ENCODE data around the gene KIAA1191. TPM values are rescaled to one million over a fixed set of nuclear protein-coding genes. Genes with fewer than 3 reads are reported as not detected.

The KIAA1191 gene
- polyA plus RNA-seq, 3 donors: 134 to 160 (median 147) TPM

DNA sequence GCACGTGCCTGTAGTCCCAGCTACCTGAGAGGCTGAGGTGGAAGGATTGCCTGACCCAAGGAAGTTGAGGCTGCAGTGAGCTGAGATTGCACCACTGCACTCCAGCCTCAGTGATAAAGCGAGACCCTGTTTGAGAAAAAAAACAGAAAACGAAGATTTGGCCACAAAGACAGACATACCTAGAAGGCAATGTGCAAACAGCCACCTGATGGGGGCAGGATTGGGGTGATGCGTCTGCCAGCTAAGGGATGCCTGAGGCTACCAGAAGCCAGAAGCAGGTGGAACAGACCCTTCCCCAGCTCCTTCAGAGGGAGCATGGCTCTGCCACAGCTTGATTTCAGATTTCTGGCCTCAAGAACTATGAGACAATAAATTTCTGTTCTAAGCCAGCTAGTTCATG lies 29.9 kb upstream of the KIAA1191 start:
- no peak for DNase-seq (ENCODE audit: low read depth in 3 of 3, low spot score in 2 of 3)

DNA sequence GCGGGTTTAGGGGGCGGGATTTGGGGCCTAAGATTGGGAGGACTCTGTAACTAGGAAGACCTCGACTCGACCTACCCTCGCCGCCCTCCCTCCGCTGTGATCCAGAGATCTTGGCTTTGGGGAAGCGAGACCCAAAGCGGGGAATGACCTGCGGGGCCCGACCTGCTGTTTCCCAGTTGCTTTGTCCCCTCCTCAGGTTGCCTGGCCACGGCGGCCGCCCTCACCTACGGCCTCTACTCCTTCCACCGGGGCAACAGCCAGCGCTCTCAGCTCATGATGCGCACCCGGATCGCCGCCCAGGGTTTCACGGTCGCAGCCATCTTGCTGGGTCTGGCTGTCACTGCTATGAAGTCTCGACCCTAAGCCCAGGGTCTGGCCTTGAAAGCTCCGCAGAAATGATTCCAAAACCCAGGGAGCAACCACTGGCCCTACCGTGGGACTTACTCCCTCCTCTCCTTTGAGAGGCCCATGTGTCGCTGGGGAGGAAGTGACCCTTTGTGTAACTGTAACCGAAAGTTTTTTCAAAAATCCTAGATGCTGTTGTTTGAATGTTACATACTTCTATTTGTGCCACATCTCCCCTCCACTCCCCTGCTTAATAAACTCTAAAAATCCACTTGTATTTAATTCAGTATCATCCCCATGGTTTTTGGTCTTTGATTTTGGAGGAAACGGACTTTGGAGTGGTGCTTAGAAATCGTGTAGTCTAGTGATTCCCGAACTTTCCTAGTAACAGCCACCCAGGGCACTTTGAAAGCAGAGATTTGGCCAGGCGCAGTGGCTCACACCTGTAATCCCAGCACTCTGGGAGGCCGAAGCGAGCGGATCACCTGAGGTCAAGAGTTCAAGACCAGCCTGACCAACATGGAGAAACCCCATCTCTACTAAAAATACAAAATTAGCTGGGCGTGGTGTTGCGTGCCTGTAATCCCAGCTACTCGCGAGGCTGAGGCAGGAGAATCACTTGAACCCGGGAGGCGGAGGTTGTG lies 27.9 kb upstream of the KIAA1191 start:
- DNase-seq (ENCODE audit: low read depth in 3 of 3, low spot score in 2 of 3): peak in 1 of 3 donors; percentile 40

DNA sequence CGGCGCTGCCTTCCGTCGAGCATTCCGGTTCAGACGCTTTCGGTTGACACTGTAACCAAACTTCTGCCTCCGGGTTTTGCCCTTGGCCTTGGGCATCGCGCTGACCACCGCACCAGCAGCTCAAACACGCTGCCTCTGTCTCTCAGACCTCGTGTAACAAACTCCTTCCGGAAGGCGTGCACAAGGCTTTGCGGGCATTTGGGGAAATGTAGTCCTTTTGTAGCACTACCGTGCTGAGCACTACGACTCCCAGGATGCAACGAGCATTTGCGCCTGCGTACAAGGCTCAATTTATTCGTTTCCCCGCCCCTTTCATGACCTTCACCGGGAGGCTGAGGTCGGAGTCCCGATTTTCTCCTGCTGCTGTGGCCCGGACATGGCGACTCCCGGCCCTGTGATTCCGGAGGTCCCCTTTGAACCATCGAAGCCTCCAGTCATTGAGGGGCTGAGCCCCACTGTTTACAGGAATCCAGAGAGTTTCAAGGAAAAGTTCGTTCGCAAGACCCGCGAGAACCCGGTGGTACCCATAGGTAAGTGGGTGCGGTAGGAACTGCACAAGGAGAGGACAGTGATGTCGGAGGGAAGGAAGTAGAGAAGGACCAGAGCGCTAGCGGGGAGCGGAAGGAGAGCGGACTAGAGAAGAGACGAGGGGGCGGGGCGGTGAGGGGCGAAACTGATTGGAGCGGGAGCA lies 27.0 kb upstream of the KIAA1191 start, which contains the start of the genes HIGD2A and NOP16:
HIGD2A (plus strand) TSS at position 308 of the 691 bp plus-strand sequence; CDS start at position 377, 69 bp downstream.
NOP16 (minus strand) TSS at position 155 of the 691 bp plus-strand sequence; CDS start at position 96, 59 bp downstream.
- peak; percentile 98 for DNase-seq (ENCODE audit: low read depth in 3 of 3, low spot score in 2 of 3)

DNA sequence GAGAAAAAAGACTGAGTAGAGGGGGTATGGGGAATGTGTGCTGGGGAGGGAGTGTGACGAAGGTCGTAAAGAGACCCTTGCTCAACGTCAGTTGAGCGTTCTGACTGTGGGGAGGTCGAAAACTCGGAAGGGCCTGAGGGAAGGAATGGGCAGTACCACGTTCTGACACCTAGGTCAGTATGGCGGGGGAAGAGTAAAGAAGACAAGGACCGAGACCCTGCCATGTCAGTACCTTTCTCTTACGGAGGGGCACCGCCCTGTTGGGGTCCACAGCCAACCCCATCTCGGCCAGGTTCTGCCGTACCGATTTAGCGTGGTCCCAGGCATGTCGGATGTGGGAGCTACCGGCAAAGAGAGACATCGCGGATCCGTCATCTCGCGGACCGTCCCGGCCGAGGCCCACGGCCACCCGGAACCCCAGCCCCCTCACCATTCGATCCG lies 26.5 kb upstream of the KIAA1191 start:
- DNase-seq (ENCODE audit: low read depth in 3 of 3, low spot score in 2 of 3): no peak

DNA sequence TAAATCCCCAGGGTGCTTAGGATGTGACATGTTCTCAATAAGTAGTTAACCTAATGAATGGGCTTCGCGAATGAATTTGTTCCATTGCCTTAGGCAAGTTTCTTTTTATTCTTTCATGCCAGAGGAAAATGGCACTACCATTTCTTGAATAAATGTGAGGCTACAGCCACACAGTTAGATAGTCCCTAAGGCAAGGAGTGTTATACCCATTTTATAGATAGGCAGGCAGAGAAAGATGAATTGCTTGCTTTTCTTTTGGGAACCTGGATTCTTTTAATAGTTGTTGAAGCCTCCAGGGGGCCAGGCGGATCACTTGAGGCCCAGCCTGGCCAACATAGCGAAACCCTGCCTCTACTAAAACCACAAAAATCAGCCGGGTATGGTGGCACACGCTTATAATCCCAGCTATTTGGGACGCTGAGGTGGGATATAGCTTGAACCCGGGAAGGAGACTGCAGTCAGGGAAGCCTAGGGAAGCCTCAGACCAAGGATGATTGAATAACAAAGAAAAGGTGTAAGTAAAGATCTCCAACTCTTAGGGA lies 25.9 kb upstream of the KIAA1191 start:
- no peak for DNase-seq (ENCODE audit: low read depth in 3 of 3, low spot score in 2 of 3)

DNA sequence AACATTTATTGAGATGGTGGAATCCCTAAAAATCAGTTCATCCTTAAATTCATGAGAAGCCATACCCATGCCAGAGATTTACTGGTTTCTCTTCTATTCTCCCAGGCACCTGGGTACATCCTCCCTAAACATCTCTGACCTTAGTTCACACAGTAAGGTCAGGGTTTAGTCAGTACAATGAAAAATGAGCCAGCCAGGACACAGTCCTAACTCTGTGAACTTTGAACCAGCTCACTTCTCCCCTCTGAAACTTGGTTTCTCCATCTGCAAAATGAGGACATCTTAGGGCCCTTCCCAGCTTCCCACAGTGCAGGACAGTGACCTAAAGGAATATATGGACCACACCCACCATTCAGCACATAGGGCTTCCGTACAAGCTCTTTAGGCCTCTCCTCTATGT lies 24.9 kb upstream of the KIAA1191 start:
- DNase-seq (ENCODE audit: low read depth in 3 of 3, low spot score in 2 of 3): no peak

DNA sequence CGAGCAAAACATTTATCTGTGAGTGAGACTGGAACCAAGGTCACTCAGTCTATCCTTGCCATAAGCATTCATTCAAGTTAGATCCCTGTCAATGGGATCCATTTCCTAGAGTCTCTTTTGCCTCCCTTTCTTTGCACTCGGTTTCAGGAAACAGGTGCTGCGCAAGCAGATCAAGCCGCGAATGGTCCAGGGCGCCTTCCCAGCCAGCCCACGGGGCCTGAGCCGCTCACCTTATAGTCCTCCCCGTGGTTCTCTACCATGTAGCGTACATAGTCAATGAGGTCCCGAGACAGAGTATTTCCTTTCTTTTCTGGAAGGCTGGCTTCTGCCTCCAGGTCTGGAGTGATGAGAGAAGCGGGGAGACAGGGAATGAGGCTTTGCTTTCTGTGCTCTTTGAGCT lies 23.4 kb upstream of the KIAA1191 start:
- DNase-seq (ENCODE audit: low read depth in 3 of 3, low spot score in 2 of 3): no peak

DNA sequence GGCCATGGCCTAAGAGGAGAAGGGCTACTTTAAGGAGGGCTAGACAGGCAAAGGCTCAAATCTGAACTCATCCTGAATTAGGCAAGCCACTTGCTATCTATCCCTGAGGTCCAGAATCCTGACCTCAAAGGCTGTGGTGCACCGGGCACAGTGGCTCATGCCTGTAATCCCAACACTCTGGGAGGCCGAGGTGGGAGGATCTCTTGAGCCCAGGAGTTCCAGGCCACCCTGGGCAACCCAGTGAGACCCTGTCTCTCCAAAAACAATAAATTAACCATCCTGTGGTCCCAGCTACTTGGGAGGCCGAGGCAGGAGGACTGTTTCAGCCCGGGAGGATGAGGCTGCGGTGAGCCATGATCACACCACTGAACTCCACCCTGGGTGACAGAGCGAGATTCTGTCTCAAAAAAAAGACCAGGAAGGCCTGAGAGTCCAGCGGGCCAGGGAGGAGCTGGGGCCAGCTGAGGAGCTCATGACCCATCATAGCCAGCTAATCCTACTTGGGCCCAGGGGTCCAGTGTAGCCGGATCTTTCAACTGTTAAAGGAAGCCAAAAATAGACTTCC lies 22.9 kb upstream of the KIAA1191 start:
- no peak for DNase-seq (ENCODE audit: low read depth in 3 of 3, low spot score in 2 of 3)

DNA sequence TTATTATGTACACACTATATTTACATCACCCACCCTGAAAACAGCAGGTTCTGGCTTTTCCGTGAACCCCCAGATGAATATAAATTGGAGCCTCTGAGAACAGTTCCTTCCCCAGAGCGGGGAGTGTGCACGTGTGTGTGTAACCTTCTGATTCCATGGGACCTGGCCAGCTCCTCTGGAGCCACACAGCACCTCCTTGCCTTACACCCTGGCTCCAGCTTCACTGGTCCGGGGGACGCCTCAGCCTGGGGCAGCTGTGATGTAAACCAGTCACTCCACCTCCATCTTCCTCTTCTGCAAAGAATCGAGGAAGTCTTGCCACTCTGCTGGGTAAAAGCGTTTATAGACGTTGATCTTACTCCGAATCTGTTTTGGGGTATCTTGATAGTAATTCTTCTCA lies 22.4 kb upstream of the KIAA1191 start:
- DNase-seq (ENCODE audit: low read depth in 3 of 3, low spot score in 2 of 3): no peak

DNA sequence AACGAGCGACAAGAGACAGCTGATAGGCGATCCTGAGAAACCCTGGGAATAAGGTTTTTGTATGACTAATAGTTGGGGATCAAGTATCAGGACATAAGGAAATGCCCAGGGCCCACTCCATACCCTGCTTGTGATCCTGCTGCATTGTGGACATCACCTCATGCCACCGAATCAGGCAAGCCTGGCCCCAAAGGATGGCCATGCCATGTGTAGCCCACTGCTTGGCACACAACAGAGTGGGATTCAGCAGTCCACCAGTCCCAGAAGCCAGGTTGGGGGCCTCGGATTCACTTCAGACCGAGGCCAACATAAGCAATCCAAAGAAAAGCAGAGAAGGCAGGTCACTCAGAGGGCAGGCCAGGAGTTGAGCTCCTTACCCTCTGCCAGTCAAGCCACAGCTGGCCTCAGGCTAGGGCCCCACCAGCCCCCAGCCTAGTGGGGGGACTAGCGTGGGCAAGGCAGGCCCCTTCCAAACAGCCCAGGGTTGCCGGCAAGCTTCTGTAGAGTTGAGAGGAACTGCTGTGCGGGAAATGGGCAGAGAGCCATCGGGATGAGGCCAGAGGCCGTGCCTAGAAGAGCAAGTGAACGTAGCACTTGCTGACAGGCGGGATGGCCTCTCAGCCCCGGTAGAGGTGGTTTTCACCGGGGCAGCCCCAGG lies 21.8 kb upstream of the KIAA1191 start:
- DNase-seq (ENCODE audit: low read depth in 3 of 3, low spot score in 2 of 3): no peak

DNA sequence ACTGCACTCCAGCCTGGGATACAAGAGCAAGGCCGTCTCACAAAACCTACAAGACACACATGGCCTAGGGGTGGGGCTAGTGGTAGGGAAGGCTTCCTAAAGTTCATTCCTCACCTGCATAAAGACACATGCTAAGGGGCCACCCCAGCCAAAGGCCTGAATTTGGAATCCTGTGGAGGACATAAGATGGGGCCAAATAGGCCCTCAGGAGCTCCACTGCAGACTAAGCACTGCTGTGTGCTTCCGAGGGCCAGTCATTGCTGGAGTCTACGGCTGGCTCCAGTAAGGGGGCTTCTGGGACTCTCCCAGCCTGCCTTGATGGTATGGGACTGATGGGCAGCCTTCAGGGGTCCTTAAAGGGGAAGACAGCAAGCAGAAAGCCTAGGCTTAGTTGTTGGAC lies 21.2 kb upstream of the KIAA1191 start:
- no peak for DNase-seq (ENCODE audit: low read depth in 3 of 3, low spot score in 2 of 3)

DNA sequence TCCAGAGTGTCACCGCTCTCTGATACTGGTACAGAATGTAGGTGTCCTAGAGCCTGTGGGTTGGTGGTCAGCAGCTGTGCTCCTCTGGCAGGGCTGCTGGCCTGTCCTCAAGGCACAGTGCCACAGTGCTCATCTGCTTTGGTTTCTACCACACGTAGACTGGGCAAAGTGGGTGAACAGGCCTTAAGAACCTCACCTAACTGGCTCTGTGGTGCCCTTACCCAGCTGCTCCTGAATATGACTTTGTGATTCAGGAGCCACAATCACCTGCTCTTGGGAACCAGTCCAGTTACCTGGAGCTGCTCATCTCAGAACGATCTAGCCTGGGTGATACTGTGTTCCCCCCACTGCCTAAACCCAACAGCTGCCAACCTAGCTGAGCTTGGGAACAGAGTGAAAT lies 20.4 kb upstream of the KIAA1191 start:
- DNase-seq (ENCODE audit: low read depth in 3 of 3, low spot score in 2 of 3): no peak

DNA sequence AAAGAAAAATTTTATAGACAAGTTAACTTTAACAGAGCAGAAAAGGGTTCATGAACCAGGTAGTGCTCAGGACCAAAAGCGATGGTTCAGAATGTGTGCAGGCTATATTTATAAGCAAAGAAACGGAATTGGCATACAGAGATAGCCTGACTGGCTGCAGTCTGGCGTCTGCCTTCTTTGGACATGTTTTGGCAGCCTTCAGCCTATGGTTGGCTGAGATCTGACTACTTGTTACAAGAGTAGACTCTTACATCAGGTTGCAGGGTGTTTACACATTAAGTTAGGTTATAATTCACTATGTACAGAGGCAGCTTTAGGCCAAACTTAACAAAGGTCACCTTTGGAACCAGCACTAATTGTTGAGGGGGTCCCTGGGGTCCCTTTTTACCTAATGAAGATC lies 19.9 kb upstream of the KIAA1191 start:
- no peak for DNase-seq (ENCODE audit: low read depth in 3 of 3, low spot score in 2 of 3)

DNA sequence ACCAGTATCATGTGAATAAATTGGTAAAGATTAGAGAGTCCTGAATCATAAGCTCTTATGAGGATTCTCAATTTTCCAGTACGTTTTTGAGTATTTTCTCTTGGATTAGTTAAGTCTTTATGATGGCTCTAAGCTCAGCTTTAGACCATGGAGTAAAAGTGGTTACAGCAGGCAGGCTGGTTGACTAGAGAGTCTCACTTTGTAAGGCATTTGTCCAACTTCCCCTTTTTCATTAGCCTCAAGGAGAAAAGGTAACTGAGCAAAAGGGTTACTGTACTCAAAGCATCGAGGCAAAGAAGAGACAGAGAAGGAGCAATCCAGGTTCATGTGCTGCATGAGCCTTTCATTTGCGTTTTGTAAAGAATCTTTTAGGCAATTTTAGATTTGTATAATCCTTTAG lies 18.3 kb upstream of the KIAA1191 start:
- DNase-seq (ENCODE audit: low read depth in 3 of 3, low spot score in 2 of 3): no peak

DNA sequence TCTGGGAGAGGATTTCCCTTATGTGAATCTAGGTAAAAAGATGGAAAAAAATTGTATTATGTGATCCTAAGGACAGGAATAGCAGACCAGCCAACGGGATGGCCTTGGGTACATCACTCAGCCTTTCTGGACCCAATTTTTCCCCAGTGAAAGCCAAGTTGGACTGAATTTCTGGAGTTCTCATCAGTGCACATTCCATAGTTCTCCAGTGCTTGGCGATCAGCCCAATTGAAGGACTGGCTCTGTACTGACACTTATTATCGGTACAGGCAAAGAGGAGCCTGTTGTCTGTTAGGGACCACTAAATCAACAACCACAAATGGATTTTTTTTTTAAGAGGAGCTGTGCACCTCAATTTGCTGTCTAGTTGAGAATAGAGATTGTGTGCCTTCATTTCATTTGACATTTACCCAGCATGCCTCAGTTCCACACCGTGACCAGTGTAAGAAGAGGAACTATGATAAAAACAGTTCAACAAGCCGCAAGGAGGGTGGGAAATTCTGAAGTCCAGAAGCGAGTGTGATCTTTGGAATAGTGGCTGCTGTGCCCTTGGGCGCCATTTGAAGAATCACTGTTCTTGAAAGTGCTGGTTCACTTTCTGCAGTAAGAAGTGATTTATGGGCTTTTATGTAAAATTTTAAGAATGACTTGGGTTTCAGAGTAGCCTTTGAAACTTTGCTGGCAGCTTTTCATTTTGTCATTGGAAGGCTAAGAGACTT lies 11.7 kb upstream of the KIAA1191 start:
- no peak for DNase-seq (ENCODE audit: low read depth in 3 of 3, low spot score in 2 of 3)

DNA sequence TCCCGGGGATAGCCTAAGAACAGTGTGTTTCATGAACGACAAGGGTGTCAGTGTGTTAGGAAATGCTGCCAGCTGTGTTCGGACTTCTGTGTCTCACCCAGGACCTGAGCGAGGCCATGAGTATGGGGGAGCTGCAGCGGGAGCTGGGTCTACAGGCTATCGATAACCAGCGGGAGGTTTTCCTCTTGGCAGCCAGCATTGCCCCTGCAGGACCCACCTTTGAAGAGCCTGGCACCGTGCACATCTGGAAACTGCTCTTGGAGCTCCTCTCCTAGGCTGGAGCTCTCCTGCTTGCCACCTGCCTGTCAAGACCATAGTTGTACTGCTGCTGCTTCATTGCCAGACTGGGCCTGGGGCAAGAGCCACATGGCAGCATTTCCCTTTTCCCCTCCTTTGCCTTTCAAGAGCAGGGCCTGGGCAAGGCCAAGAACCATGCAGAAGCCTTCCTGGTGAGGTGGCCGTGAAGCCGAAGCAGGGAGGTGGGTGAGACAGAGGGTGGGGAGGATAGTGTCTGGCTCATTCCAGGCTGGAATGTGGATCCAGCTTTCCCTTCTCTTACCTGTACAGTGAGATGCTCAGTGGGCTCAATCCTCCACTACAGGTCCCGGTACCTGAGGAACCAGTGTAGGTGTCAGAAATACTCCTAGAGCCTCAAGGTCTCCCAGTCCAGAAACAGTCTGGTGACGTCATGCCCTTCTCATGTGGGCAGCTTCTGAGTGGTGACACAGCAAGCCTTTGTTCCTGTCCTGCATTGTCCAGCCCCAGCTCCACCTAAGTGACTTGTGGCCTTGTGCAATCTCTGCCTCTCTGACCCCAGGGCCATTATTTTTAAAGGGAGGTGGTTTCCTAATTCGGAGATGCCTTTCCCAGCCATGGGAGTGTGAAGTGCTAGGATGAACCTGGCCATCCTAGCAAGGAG lies 10.3 kb upstream of the KIAA1191 start:
- DNase-seq (ENCODE audit: low read depth in 3 of 3, low spot score in 2 of 3): no peak

DNA sequence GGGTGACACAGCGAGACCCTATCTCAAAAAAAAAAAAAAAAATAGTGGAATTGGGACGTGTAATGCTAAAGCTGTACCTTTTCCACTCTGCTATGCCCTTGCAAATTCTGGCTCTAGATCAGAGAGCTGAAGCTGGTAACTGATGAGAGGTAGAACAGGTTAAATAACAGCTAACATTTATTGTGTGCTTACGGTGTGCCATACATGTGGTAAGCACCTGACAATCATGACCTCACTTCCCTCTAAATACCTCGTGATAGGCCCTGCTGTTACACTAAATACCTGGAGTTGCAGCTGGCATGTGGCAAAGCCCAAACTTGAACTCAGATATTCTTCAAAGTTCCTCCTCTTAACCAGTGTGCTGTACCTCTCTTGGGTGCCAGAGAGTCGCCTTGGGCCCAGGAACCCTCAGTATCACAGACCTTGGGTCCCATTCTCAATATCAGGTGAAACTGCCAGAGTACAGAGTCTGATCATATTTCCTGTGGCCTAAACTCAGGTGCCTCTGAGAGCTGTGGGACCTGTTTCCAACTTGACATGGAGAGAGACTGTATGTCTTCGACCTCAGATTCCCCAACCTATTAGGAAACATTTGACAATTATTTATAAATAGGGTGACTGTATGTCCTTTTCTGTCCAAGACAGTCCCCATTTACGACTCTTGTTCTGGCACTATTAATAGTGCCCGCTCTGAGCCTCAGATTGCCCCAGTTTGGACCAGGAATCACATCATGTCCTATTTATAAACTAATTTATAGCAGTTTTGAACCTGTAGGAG lies 8.6 kb upstream of the KIAA1191 start:
- DNase-seq (ENCODE audit: low read depth in 3 of 3, low spot score in 2 of 3): no peak

DNA sequence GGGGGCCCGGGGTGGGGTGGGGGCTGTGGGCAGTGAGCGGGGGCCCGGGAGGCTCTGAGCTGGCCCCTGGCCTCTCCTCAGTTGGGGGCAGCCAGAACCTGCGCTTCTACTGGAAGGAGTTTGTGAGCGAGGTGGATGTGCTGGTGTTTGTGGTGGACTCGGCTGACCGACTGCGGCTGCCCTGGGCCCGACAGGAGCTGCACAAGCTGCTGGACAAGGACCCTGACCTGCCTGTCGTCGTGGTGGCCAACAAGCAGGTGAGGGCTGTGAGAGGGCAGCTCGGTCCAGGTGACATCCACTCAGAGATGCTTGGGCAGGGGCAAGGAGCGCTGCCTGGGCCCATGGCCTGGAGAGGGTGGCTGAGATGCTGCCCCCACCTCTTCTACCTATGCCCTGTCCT lies 7.2 kb upstream of the KIAA1191 start:
- no peak for DNase-seq (ENCODE audit: low read depth in 3 of 3, low spot score in 2 of 3)
